ENCODE data around the gene ZNRF2.

GRCh38 chr7:30244340-30244739 is 40.1 kb upstream of the ZNRF2 start:
- TF ChIP-seq EZH2 (IDR thresholded peaks at IDR 0.05; ENCODE audit: borderline replicate concordance) (no peak), CTCF (IDR thresholded peaks at IDR 0.05; ENCODE audit: poor library complexity) (no peak), EZH2phosphoT487 (IDR thresholded peaks at IDR 0.05; ENCODE audit: low read depth, severe bottlenecking, unreplicated experiment) (no peak)
